ENCODE results near the gene MUTYH. TPM values are rescaled to one million over a fixed set of nuclear protein-coding genes. Genes with fewer than 3 reads are reported as not detected.

MUTYH gene
- total and polyA plus RNA-seq, 2 of the 8 experiments (the other 6 are each of a cell fraction or from before 2014, with no cell fraction given), result 51.9 to 65.7 TPM

DNA sequence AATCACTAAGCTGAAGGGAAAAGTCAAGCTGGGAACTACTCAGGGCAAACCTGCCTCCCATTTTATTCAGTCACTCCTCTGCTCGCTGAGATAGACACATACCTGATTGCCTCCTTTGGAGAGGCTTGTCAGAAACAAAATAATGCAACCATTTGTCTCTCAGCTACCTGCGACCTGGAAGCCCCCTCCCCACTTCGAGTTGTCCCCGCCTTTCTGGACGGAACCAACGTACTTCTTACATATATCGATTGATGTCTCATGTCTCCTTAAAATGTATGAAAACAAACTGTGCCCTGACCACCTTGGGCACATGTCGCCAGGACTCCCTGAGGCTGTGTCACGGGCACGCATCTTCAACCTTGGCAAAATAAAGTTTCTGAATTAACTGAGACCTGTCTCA, 35.0 kb downstream of the MUTYH start (continued):
- no peak for TF ChIP-seq SP2 (IDR thresholded peaks at IDR 0.05; ENCODE audit: low read length)
